GM19452 (cell line): ENCODE results near the gene YWHAB.

Experiments used
- ATAC-seq: cut with Tn5 transposase; IDR thresholded peaks from one replicate; pipeline ENCODE4 v1.9.1; 2021; ENCODE audit not compliant: unreplicated experiment

YWHAB gene

GRCh38 chr20:44948513-44948912, 63.0 kb downstream of the YWHAB start:
- ATAC-seq, result no peak

- ATAC-seq, result no peak
Measured at GRCh38 chr20:44950368-44950767, 64.9 kb downstream of the YWHAB start.

- no peak for ATAC-seq
Measured at GRCh38 chr20:44952731-44953130, 67.2 kb downstream of the YWHAB start.

- ATAC-seq, result no peak
Measured at GRCh38 chr20:44954211-44954610, 68.7 kb downstream of the YWHAB start.

GRCh38 chr20:44955270-44955669, 69.8 kb downstream of the YWHAB start:
- no peak for ATAC-seq

GRCh38 chr20:44956410-44956809, 70.9 kb downstream of the YWHAB start:
- ATAC-seq, result no peak
